K562 (cell line): ENCODE data around the gene DCAF10.

Experiments
- EZH2 ChIP-seq: IDR thresholded peaks from 2 replicates; pipeline ENCODE4 v1.6.1; 2012; ENCODE audit warnings: low read depth, mild to moderate bottlenecking, inconsistent platforms, low read length, borderline replicate concordance
- HDAC3 ChIP-seq: fragments of 450-650 bp; IDR thresholded peaks from 2 replicates; pipeline ENCODE4 v1.6.1; 2018; ENCODE audit warnings: borderline replicate concordance, mild to moderate bottlenecking, moderate library complexity; ENCODE audit not compliant: partially characterized antibody
- MAFK ChIP-seq: IDR thresholded peaks from 2 replicates; pipeline ENCODE4 v1.6.1; 2011; ENCODE audit warnings: low read length, improper control_type of control experiment
- SMARCC2 ChIP-seq: fragments of 450-650 bp; IDR thresholded peaks from 2 replicates; pipeline ENCODE4 v1.6.1; 2017; ENCODE audit warnings: antibody characterized with exemption, moderate library complexity, mild to moderate bottlenecking, low read depth
- TBP ChIP-seq: optimal IDR thresholded peaks from 2 replicates; pipeline ENCODE3; 2011; ENCODE audit warnings: low read depth, low read length, improper control_type of control experiment
- ZC3H4 ChIP-seq: sonication (generic); formaldehyde crosslinking; IDR thresholded peaks from 2 replicates; pipeline ENCODE4 v1.9.0; 2021; ENCODE audit warnings: missing genetic modification reagents, borderline replicate concordance
- TF ChIP-seq, protein P1 (sequence below): fragments of 450-650 bp; formaldehyde crosslinking; IDR thresholded peaks from 2 replicates; pipeline ENCODE4 v1.4.0; 2020; ENCODE audit warnings: mild to moderate bottlenecking, moderate library complexity
- TF ChIP-seq, protein P2 (sequence below), 3 experiments: IDR thresholded peaks in 2 of 3; conservative IDR thresholded peaks in 1 of 3; 2 replicates each; pipeline ENCODE4 v1.5.1; 2011 to 2012; ENCODE audit warnings: low read length in 3 of 3, mild to moderate bottlenecking in 3 of 3, control low read depth in 2 of 3, improper control_type of control experiment in 1 of 3, inconsistent platforms in 1 of 3, low read depth in 1 of 3, mixed read lengths in 1 of 3, moderate library complexity in 1 of 3; ENCODE audit not compliant: insufficient read depth in 2 of 3

DNA sequence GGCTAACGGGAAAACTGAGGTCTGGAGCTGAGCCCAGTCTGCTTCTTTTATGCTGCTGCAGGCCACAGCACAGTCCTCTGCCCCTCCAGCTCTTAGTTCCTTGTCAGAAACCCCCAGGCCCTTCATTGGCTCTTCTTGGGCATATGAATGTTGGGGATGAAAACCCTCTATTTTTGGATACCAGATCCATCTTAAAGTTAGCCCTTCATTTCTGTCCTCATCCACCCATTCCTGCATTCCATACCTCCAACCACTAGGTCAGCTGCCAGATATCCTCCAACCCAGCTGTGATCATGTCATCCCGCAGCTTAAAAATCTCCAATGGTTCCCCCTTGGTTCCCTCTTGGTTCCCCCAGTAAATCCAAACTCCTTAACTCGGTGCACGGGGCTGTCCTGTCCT lies 105.2 kb downstream of the DCAF10 start:
- TF ChIP-seq MAFK (no peak), ZC3H4 (no peak), SMARCC2 (no peak), HDAC3 (no peak), TBP (no peak), EZH2 (no peak)
- TF ChIP-seq, protein P1, sequence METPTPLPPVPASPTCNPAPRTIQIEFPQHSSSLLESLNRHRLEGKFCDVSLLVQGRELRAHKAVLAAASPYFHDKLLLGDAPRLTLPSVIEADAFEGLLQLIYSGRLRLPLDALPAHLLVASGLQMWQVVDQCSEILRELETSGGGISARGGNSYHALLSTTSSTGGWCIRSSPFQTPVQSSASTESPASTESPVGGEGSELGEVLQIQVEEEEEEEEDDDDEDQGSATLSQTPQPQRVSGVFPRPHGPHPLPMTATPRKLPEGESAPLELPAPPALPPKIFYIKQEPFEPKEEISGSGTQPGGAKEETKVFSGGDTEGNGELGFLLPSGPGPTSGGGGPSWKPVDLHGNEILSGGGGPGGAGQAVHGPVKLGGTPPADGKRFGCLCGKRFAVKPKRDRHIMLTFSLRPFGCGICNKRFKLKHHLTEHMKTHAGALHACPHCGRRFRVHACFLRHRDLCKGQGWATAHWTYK (CRISPR knock-in tag), result no peak
- TF ChIP-seq, protein P2, sequence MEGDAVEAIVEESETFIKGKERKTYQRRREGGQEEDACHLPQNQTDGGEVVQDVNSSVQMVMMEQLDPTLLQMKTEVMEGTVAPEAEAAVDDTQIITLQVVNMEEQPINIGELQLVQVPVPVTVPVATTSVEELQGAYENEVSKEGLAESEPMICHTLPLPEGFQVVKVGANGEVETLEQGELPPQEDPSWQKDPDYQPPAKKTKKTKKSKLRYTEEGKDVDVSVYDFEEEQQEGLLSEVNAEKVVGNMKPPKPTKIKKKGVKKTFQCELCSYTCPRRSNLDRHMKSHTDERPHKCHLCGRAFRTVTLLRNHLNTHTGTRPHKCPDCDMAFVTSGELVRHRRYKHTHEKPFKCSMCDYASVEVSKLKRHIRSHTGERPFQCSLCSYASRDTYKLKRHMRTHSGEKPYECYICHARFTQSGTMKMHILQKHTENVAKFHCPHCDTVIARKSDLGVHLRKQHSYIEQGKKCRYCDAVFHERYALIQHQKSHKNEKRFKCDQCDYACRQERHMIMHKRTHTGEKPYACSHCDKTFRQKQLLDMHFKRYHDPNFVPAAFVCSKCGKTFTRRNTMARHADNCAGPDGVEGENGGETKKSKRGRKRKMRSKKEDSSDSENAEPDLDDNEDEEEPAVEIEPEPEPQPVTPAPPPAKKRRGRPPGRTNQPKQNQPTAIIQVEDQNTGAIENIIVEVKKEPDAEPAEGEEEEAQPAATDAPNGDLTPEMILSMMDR (IDR thresholded peaks at IDR 0.05 in 2 of 3, conservative IDR thresholded peaks at IDR 0.05 in 1 of 3; ENCODE audit: insufficient read depth in 2 of 3, low read depth in 1 of 3, low read length in 3 of 3), result no peak
